ENCODE results near the gene PANX2.
A peak's percentile ranks its signal among the peaks of the same experiment; 100 is the strongest.

The PANX2 gene

GRCh38 chr22:50190941-50191741 is 20.6 kb downstream of the PANX2 start:
- TF ChIP-seq CTCF (IDR thresholded peaks at IDR 0.05; ENCODE audit: extremely low read depth, missing control alignments) = no peak
- peak; percentile 86 for DNase-seq (ENCODE audit: low spot score)

- peak; percentile 52 for DNase-seq (ENCODE audit: low spot score)
- TF ChIP-seq CTCF (IDR thresholded peaks at IDR 0.05; ENCODE audit: extremely low read depth, missing control alignments) = no peak
Measured at GRCh38 chr22:50192436-50193204, 22.1 kb downstream of the PANX2 start.

DNA sequence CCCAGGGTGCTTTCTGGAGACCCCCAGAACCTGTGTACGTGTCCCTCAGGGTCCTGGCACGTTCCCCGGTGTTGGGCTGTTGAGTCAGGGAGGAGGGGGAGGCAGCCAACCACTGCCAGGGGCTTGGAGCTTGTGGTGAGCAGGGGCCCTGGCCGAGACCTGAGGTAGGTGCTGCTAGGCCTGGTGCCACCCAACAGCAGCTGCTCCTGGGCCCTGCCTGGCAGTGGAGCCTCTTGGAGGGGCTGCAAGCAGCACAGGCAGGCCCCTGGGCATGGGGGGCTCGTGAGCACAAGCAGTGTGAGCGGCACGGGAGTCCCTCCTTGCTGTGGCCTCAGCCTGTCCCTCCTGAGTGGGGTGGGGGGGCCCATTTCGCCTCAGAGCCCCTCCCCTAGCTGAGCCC is 23.1 kb downstream of the PANX2 start:
- DNase-seq (ENCODE audit: low spot score) = no peak
- no peak for TF ChIP-seq CTCF (IDR thresholded peaks at IDR 0.05; ENCODE audit: extremely low read depth, missing control alignments)

- no peak for TF ChIP-seq CTCF (IDR thresholded peaks at IDR 0.05; ENCODE audit: extremely low read depth, missing control alignments)
- DNase-seq (ENCODE audit: low spot score) = no peak
Measured at GRCh38 chr22:50194037-50194805, 23.7 kb downstream of the PANX2 start.

GRCh38 chr22:50196256-50196655 is 25.7 kb downstream of the PANX2 start:
- no peak for DNase-seq (ENCODE audit: low spot score)
- TF ChIP-seq CTCF (IDR thresholded peaks at IDR 0.05; ENCODE audit: extremely low read depth, missing control alignments) = no peak

DNA sequence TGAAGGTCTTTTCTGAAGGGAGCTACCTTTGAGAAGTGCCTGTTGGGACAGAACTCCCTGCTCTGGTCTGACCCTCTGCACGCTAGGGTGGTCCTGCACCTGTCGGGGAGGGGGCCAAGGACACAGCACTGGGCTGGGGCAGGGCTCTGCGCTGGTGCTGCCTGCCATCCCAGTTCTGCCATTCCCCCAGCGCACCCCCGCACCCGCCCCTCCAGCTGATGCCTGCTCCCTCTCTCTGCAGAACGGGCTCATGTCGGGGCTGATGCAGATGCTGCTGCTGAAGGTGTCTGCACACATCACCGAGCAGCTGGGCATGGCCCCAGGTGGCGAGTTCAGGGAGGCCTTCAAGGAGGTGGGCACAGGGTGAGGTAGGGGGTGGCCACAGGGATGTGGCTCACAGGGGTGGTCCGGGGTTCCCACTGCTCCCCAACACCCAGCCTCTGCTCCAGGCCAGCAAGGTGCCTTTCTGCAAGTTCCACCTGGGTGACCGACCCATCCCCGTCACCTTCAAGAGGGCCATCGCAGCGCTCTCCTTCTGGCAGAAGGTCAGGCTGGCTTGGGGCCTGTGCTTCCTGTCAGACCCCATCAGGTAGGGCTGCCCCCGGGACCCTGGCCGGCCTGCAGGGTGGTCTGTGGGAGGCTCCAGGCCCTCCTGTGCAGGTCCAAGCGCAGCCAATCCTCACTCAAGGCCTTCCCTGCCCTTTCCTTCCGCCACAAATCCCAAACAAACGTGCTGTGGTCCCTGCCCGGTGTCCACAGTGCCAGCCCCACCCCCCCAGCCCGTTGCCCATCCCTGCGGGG is 26.7 kb downstream of the PANX2 start:
- no peak for TF ChIP-seq CTCF (IDR thresholded peaks at IDR 0.05; ENCODE audit: extremely low read depth, missing control alignments)
- DNase-seq (ENCODE audit: low spot score) = no peak
